Psoas muscle (tissue), 8 donors: ENCODE data around the gene PDE9A. TPM values are rescaled to one million over a fixed set of nuclear protein-coding genes. Genes with fewer than 3 reads are reported as not detected.

Experiments
- ATAC-seq, 4 donors: fragments of 200-7000 bp; cut with Tn5 transposase; one replicate each; pipeline ENCODE4 v1.9.1; 2020; ENCODE audit warnings: moderate library complexity in 3 of 4, mild to moderate bottlenecking in 2 of 4
- DNase-seq, 2 donors: peaks; one replicate each; pipeline ENCODE4 v3.0.0-alpha.2; 2020
- H3K27ac ChIP-seq: fragments of 200-600 bp; one replicate; pipeline ENCODE4 v1.8.0; 2022
- H3K27me3 ChIP-seq, 3 donors: fragments of 200-600 bp in 1 of 3; one replicate each; pipeline versions ENCODE4 v1.6.1 to v1.8.0; 2013 to 2022; ENCODE audit warnings: low read length in 2 of 3, mild to moderate bottlenecking in 2 of 3, moderate library complexity in 1 of 3; ENCODE audit not compliant: insufficient read depth in 3 of 3
- H3K36me3 ChIP-seq, 2 donors: fragments of 200-600 bp in 1 of 2; one replicate each; pipeline versions ENCODE4 v1.6.1 to v1.8.0; 2013 to 2022; ENCODE audit warnings: low read depth in 1 of 2, mild to moderate bottlenecking in 1 of 2, moderate library complexity in 1 of 2; ENCODE audit not compliant: insufficient read depth in 1 of 2
- H3K4me1 ChIP-seq: fragments of 200-600 bp; one replicate; pipeline ENCODE4 v1.8.0; 2022
- H3K4me3 ChIP-seq: fragments of 200-600 bp; one replicate; pipeline ENCODE4 v1.8.0; 2022; ENCODE audit warnings: mild to moderate bottlenecking
- H3K9me3 ChIP-seq: fragments of 200-600 bp; one replicate; pipeline ENCODE4 v1.8.0; 2022
- CTCF ChIP-seq: fragments of 200-600 bp; IDR thresholded peaks from one replicate; pipeline ENCODE4 v1.8.0; 2022; ENCODE audit warnings: antibody characterized with exemption
- WGBS, 3 donors: extraction: QIAGEN DNeasy Blood & Tissue Kit; methylation state at CpG; one replicate each; pipeline versions ENCODE4 v1.1.6 to v1.1.7; 2013; 5-methylcytosine and 5-hydroxymethylcytosine counted together
- intact Hi-C, 2 donors: fragments of 100-400 bp; cut with DNase I; formaldehyde crosslinking; loops; one replicate each; pipeline versions ENCODE4 v1.11.0 to v1.14.2; 2022
- polyA plus RNA-seq, 3 donors: library from polyadenylated mRNA; stranded (reverse); fragments of 200-250 nt; gene quantifications; one replicate each; pipeline ENCODE4 v1.2.3, GENCODE V29; 2013
- total RNA-seq, 4 donors: library from RNA; stranded (reverse); fragmentation: NEBNext Ultra II Directional in 2 of 4; extraction: Animal tissue kit (Norgen Biotek cat#: 25700) in 2 of 4; gene quantifications; one replicate each; pipeline versions ENCODE4 v1.2.1 to v1.2.4, GENCODE V29; 2021 to 2023
- donor health status: healthy with polysubstance abuse.
- donor health status: DM: no; HTN: no; CAD: no; lungs with moderate emphysema.
- donor health status: Bipolar disorder and iron deficiency.
- donor health status: healthy.
- donor health status: DM: yes; HTN: yes; CAD: no.
- donor health status: DM: no; HTN: no; CAD: no.
- donor health status: DM: no; HTN: no; CAD: no.
- donor health status: DM: yes; HTN: yes; CAD: no.

PDE9A gene
- total and polyA plus RNA-seq, 7 donors: 1.2 to 4.3 (median 1.8) TPM

- Histone ChIP-seq H3K4me3 (no peak overlapping the region), H3K27ac (no peak overlapping the region), H3K27me3 (peaks cover 0 to 64% (median 13%) of the 10 kb centered on the region in 3 donors), H3K9me3 (no peaks in the 10 kb centered on the region), H3K4me1 (no peaks in the 10 kb centered on the region), H3K36me3 (no peaks in the 10 kb centered on the region)
- no peak for TF ChIP-seq CTCF
- ATAC-seq (no peak), DNase-seq (no peak)
- intact Hi-C loops: no loop called here
- 55 to 60% (median 55%) methylated on average over 22 to 23 of the region's 23 CpGs for WGBS, 3 donors
Measured at GRCh38 chr21:42617486-42617885, 35.9 kb upstream of the PDE9A start.

GRCh38 chr21:42618707-42619102 lies 34.7 kb upstream of the PDE9A start:
- Histone ChIP-seq H3K27me3 (peaks cover 0 to 71% (median 13%) of the 10 kb centered on the region in 3 donors), H3K27ac (no peak overlapping the region), H3K4me3 (no peak overlapping the region), H3K9me3 (no peaks in the 10 kb centered on the region), H3K4me1 (no peaks in the 10 kb centered on the region), H3K36me3 (no peaks in the 10 kb centered on the region)
- DNase-seq (no peak), ATAC-seq (no peak)
- intact Hi-C loops: no loop called here
- 64 to 73% (median 66%) methylated on average over 3 of the region's 3 CpGs for WGBS, 3 donors
- TF ChIP-seq CTCF: no peak

GRCh38 chr21:42619166-42619565 lies 34.3 kb upstream of the PDE9A start:
- H3K27ac ChIP-seq: no peak overlapping the region
- H3K9me3 ChIP-seq: no peaks in the 10 kb centered on the region
- no peak overlapping the region for H3K4me3 ChIP-seq
- peaks cover 0 to 71% (median 13%) of the 10 kb centered on the region in 3 donors for H3K27me3 ChIP-seq
- H3K36me3 ChIP-seq: no peaks in the 10 kb centered on the region
- ATAC-seq (no peak), DNase-seq (no peak)
- intact Hi-C loops: no loop called here
- no peaks in the 10 kb centered on the region for H3K4me1 ChIP-seq
- WGBS, 3 donors: 64 to 68% (median 68%) methylated on average over 7 of the region's 7 CpGs
- no peak for TF ChIP-seq CTCF

GRCh38 chr21:42619841-42620240 lies 33.6 kb upstream of the PDE9A start:
- H3K27ac ChIP-seq: no peak overlapping the region
- intact Hi-C loops: no loop called here
- WGBS, 3 donors: 85 to 88% (median 85%) methylated on average over 6 of the region's 6 CpGs
- H3K36me3 ChIP-seq: no peaks in the 10 kb centered on the region
- DNase-seq: no peak
- H3K4me1 ChIP-seq: no peaks in the 10 kb centered on the region
- peaks cover 0 to 71% (median 13%) of the 10 kb centered on the region in 3 donors for H3K27me3 ChIP-seq
- TF ChIP-seq CTCF: no peak
- ATAC-seq: no peak
- no peak overlapping the region for H3K4me3 ChIP-seq
- H3K9me3 ChIP-seq: no peaks in the 10 kb centered on the region

- 40 to 53% (median 45%) methylated on average over 15 of the region's 15 CpGs for WGBS, 3 donors
Measured at GRCh38 chr21:42621166-42621818, 32.1 kb upstream of the PDE9A start.

More at GRCh38 chr21:42621166-42621818, 32.1 kb upstream of the PDE9A start:
- no peaks in the 10 kb centered on the region for H3K4me1 ChIP-seq
- no peak overlapping the region for H3K27ac ChIP-seq
- no peak for ATAC-seq
- intact Hi-C loops: no loop called here
- TF ChIP-seq CTCF: no peak
- DNase-seq: no peak
- peaks cover 2 to 72% (median 10%) of the 10 kb centered on the region in 3 donors for H3K27me3 ChIP-seq
- no peaks in the 10 kb centered on the region for H3K9me3 ChIP-seq
- H3K36me3 ChIP-seq: no peaks in the 10 kb centered on the region
- H3K4me3 ChIP-seq: no peak overlapping the region
